Middle frontal gyrus (tissue), 1 donor: ENCODE measurements around the gene CPTP.

Source experiments
- DNase-seq: peaks from one replicate; pipeline ENCODE4 v3.0.0-alpha.2; 2015; ENCODE audit warnings: low spot score; ENCODE audit errors: extremely low spot score

Gene CPTP

DNA sequence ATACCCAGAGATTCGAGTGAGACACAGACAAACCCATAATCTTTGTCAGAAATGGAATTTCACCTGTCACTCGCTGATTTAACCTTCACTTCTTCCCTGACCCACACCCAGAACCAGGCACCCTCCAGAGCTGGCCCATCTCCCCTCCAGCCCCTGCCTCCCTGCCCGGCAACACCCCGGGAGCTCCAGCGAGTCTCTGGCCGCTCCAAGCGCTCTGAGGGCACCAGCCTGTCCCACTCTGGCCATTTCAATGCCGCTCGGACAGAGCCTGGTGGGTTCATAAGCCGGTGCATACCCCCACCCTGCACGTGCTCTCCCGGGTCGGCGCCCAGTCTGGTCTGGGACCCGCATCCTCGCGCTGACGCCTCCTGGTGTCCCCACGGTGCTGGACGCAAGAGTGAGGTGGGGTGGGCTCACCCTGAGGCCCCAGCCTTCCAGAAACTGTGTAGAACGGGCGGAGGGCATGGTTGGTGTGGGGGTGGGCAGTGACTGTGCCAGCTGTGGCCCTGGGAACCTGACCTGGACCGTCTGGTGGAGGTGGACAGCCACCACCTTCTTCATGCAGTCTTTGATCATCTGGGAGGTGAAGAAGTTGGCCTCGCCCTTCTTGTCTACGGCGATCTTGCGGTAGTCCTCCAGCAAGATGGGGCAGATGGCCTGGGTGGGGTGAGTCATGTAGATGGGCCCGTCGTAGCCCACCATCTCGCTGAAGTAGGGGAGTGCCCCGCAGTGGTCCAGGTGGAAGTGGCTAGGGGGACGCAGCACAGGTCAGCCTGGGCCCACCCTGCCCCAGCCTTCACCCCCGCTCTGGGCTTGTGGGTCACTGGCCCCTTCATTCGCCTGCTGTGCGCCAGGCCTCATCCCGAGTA is 5.6 kb upstream of the CPTP start:
- no peak for DNase-seq

DNA sequence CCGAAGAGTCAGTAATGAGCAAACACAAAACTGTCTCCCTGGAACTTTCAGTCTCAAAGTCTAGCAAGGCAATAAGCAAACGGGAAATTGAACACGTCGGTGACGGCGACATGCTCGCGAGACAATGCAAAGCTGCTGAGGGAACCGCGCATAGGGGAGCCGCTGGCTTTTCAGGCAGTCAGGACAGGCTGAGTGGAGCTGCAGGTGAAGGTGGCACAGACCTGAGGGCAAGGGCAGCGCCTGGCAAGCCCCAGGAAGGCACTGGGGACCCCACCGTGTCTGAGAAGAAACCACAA is 5.0 kb upstream of the CPTP start:
- no peak for DNase-seq

DNA sequence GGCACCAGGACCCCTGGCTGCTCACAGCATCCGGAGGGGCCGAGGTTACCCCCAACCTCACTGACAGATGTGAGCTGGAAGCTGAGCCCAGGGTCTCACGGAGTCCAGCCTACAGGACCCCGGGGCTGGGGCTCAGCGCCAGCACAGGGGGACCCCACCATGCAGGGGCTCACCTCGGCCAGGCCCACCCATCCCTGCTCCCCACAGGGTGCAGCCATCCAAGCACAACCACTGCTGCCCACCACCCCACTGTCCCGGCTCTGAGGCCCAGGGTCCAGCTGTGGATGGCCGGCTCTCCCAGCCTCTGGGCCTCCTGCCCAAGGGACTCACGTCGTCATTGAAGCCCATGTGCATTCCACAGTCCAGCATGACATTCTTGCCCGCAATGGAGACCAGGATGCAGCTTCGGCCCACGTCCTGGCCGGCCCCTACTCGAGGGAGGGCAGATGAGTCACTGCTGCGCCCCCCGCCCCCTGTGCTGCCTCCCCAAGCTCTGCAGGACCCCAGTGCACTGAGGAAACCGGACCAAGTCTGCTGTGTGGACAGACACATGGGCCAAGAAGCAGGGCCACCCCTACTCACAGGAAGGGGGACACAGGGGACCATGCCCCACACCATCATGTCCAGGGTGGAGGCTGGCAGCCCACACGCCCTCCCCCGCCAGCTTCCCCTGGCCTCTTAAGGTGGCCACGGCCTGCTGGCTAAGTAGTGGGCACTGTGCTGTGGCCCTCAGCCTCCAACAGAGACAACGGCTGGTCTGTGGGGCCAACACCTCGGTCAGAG is 3.7 kb upstream of the CPTP start:
- no peak for DNase-seq

DNA sequence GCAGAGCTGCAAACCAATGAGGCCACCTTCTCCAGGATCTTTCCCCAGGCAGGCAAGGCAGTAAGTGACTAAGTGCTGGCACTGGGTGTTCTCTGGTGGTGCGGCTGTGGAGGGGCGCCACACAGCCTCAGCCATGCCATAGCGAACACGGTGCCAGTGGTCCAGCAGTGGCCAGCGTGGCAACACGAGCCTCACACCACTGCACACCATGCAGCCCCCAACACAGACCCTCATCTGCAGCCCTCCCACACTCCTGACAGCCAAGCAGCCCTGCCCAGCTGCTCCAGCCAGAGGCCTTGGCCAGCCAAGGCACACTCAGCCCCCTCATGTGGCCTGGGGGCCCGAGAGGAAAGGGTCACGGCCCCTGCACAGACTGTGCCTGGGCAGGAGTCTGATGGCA is 3.1 kb upstream of the CPTP start:
- DNase-seq, result no peak

DNA sequence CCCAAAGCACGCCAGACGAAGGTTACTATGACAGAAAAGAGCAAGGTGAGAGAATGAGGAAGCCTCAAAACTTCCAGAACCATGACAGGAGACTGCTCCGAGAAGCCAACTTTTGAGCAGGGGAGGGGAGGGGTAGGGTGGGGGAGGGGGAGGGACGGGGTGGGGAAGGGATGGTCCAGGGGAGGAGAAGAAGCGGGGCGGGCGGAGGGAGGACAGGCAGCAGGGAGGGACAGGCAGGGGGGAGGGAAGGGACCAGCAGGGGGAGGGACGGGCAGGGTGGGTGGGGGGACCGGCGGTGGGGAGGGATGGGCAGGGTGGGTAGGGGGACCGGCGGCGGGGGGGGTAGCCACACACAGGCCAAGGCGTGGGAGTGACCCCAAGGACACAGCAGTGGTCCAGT is 2.2 kb upstream of the CPTP start:
- DNase-seq, result no peak

DNA sequence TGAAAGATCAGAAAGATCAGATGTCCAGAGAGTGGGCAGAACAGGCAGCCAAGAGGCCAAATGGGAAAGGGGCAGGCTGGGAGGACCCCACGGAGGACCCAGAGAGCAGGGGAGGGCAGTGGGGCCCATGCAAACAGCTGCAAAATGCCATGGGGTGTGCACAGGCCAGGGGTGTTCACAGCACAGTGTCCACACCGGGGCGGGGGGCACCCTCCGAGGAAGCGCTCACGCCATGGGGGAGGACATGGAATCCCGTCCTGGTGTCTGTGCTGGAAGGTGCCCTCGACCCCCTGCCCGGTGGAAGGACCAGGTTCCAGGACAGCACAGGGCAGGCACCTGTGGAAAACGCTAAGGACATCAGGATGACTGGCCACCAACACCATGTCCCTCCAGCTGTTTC is 1.6 kb upstream of the CPTP start:
- DNase-seq, result no peak

DNA sequence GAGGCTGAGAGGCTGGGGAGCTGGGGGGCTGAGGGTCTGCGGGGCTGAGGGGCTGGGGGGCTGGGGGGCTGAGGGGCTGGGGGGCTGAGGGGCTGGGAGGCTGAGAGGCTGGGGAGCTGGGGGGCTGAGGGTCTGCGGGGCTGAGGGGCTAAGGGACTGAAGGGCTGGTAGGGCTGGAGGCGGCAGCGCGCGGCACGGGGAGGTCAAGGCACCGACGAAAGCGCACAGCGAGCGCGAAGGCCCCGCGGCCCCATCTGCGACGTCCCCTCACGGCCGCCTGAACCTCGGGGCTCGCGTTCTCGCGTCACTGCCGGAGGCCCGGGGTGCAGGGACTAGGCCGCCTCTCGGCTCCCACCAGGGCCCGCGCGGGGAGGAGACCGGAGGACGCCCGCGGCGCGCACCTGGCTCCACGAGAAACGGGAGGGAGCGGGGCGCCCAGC is 498 bp upstream of the CPTP start:
- no peak for DNase-seq

DNA sequence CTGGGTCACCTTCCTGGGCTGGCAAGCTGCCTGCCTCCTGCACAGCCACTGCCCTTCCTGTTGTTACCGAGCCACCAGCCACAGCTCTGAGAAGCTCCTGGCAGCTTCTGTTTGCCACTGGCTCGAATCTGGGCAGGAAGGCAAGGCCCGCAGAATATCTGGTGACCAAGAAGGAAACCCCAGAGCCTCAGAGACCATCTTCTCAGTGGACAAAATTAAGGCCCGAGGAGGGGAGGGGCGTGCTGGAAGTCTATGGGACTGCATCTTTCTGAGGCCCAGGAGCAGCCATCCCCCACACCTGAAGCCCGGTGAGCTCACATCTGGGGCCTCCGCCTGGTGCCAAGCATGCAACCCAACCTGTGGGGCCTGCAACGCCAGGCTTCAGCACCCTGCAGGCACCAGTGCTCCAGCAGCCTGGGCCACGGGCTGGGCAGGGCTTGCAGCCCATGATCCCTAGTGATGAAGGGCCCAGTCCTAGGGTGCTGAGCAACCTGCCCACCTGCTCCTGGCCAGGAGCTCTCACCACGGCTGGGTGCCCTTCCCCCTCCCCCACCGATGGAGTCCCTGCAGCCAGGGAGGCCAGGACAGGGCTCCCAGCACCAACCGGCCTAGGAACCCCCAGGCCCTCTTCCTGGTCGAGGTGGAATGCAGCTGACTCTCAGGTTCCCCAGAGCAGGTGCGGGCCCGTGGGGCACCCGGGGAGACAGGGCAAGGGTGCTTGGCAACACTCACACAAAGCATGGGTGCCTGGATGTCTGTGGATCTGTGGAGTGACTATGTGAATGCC is 879 bp downstream of the CPTP start:
- DNase-seq, result no peak

DNA sequence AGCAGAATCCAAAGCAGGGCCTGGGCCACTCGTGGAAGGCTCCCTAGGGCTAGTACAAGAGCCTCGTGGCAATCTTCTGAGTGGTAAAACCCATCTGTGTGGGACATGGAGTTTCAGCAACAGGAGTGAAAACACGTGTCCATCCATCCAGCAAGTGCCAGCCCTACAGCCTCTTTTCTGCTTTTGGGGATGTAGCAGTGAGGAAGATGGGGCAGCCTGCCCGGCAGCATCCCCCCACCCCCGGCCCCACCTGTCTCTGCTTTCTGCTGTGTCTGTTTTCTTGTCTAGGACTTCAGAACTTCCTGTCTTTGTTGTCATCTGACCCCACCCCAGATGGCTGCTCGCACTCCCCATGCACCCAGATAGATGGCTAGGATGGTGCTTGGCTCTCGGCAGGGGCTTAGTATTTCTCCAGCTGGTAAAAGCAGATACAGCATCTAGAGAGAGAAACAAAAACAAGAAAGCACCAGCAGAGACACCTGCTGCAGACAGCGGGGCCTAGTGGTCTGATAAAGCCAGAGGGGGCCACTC is 1.5 kb downstream of the CPTP start:
- no peak for DNase-seq

DNA sequence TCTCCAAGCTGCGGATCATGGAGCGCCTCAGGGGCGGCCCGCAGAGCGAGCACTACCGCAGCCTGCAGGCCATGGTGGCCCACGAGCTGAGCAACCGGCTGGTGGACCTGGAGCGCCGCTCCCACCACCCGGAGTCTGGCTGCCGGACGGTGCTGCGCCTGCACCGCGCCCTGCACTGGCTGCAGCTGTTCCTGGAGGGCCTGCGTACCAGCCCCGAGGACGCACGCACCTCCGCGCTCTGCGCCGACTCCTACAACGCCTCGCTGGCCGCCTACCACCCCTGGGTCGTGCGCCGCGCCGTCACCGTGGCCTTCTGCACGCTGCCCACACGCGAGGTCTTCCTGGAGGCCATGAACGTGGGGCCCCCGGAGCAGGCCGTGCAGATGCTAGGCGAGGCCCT is 2.7 kb downstream of the CPTP start:
- DNase-seq, result no peak

DNA sequence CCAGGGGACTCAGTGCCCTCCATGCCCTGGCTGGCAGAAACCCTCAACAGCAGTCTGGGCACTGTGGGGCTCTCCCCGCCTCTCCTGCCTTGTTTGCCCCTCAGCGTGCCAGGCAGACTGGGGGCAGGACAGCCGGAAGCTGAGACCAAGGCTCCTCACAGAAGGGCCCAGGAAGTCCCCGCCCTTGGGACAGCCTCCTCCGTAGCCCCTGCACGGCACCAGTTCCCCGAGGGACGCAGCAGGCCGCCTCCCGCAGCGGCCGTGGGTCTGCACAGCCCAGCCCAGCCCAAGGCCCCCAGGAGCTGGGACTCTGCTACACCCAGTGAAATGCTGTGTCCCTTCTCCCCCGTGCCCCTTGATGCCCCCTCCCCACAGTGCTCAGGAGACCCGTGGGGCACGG is 3.7 kb downstream of the CPTP start:
- DNase-seq, result no peak

DNA sequence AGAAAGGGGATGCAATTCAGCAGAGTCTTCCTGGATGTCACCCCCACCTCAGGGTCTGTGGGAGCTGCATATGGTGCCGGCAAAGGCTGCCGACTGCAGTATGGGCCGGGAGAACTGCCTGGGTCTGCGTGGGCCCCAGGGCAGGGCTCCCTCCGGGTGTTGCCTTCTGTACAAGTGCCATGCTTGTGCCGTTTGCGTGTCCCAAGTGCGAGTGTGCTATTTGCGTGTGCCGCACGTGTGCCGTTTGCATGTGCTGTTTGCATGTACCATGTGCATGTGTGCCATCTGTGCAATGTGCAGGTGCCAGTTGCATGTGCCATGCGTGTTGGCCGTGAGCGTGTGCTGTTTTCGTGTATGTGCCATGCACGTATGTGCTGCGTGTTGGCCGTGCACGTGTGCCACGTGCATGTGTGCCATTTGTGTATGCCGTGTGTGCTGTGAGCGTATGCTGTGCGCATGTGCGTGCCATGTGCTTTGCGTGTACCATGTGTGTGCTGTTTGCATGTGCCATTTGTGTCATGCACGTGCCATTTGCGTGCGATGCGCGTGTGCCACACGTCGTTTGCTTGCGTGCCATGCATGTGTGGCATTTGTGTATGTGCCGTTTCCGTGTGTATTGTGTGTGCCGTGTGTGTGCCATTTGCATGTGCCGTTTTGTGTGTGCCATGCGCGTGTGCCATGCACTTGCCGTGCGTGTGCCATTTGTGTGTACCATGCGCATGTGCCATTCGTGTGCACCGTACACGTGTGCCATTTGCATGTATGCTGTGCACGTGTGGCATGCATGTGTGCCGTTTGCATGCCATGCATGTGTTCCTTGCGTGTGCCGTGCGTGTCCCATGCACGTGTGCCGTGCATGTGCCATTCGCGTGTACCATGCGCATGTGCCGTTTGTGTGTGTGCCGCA is 5.0 kb downstream of the CPTP start:
- DNase-seq, result no peak

DNA sequence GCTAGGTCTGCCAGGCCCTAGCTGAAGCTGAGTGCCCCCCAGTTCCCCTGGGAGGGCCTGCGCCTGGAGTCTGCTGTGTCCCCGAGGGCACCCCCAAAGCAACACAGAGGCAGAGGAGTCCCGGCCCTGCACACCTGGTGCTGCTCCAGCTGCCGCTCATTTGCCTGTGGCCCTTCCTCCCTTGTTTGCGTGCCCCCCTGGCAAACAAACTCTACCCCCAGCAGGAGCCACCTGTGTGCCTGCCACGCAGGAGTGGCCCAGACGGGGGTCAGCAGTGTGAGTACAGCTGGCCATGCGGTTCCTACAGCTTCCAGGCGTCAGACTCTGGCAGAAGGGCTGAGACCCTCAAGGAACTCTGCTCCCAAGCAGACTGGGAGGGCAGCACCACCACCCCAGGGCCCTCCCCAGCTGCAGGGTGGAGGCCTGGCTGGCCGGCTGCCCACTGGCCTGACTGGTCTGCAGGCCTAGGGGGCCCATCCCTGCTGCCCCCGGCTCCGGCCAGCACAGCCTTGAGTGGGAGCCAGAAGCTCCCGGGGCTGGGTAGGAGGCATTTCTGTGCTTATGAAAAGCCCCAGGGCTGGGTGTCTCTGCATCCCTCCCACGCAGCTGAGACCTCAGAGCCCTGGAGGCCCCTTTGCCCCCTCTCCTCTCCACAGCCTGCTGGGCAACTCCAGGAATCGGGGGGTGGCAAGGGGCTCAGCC is 5.9 kb downstream of the CPTP start:
- DNase-seq, result no peak

DNA sequence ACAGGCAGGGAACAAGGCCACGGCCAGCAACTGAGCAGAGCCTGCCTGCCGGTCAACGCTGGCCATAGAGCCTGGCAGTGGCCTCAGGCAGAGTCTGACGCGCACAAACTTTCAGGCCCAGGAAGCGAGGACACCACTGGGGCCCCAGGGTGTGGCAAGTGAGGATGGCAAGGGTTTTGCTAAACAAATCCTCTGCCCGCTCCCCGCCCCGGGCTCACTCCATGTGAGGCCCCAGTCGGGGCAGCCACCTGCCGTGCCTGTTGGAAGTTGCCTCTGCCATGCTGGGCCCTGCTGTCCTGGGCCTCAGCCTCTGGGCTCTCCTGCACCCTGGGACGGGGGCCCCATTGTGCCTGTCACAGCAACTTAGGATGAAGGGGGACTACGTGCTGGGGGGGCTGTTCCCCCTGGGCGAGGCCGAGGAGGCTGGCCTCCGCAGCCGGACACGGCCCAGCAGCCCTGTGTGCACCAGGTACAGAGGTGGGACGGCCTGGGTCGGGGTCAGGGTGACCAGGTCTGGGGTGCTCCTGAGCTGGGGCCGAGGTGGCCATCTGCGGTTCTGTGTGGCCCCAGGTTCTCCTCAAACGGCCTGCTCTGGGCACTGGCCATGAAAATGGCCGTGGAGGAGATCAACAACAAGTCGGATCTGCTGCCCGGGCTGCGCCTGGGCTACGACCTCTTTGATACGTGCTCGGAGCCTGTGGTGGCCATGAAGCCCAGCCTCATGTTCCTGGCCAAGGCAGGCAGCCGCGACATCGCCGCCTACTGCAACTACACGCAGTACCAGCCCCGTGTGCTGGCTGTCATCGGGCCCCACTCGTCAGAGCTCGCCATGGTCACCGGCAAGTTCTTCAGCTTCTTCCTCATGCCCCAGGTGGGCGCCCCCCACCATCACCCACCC is 6.7 kb downstream of the CPTP start, which contains the start of gene TAS1R3:
Gene TAS1R3, plus strand, starts transcription at position 213 of the 898 bp plus-strand sequence. Its CDS starts 66 bp downstream, at position 279.
- DNase-seq, result no peak

DNA sequence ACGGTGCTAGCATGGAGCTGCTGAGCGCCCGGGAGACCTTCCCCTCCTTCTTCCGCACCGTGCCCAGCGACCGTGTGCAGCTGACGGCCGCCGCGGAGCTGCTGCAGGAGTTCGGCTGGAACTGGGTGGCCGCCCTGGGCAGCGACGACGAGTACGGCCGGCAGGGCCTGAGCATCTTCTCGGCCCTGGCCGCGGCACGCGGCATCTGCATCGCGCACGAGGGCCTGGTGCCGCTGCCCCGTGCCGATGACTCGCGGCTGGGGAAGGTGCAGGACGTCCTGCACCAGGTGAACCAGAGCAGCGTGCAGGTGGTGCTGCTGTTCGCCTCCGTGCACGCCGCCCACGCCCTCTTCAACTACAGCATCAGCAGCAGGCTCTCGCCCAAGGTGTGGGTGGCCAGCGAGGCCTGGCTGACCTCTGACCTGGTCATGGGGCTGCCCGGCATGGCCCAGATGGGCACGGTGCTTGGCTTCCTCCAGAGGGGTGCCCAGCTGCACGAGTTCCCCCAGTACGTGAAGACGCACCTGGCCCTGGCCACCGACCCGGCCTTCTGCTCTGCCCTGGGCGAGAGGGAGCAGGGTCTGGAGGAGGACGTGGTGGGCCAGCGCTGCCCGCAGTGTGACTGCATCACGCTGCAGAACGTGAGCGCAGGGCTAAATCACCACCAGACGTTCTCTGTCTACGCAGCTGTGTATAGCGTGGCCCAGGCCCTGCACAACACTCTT is 7.6 kb downstream of the CPTP start:
- DNase-seq, result no peak

DNA sequence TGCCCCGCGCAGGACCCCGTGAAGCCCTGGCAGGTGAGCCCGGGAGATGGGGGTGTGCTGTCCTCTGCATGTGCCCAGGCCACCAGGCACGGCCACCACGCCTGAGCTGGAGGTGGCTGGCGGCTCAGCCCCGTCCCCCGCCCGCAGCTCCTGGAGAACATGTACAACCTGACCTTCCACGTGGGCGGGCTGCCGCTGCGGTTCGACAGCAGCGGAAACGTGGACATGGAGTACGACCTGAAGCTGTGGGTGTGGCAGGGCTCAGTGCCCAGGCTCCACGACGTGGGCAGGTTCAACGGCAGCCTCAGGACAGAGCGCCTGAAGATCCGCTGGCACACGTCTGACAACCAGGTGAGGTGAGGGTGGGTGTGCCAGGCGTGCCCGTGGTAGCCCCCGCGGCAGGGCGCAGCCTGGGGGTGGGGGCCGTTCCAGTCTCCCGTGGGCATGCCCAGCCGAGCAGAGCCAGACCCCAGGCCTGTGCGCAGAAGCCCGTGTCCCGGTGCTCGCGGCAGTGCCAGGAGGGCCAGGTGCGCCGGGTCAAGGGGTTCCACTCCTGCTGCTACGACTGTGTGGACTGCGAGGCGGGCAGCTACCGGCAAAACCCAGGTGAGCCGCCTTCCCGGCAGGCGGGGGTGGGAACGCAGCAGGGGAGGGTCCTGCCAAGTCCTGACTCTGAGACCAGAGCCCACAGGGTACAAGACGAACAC is 8.3 kb downstream of the CPTP start:
- DNase-seq, result no peak

DNA sequence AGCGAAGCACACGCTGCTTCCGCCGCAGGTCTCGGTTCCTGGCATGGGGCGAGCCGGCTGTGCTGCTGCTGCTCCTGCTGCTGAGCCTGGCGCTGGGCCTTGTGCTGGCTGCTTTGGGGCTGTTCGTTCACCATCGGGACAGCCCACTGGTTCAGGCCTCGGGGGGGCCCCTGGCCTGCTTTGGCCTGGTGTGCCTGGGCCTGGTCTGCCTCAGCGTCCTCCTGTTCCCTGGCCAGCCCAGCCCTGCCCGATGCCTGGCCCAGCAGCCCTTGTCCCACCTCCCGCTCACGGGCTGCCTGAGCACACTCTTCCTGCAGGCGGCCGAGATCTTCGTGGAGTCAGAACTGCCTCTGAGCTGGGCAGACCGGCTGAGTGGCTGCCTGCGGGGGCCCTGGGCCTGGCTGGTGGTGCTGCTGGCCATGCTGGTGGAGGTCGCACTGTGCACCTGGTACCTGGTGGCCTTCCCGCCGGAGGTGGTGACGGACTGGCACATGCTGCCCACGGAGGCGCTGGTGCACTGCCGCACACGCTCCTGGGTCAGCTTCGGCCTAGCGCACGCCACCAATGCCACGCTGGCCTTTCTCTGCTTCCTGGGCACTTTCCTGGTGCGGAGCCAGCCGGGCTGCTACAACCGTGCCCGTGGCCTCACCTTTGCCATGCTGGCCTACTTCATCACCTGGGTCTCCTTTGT is 9.1 kb downstream of the CPTP start:
- DNase-seq, result no peak
